GM21825 (cell line): ENCODE data around the gene NECTIN4.

Experiments
- ATAC-seq: cut with Tn5 transposase; IDR thresholded peaks from one replicate; pipeline ENCODE4 v1.9.1; 2021; ENCODE audit warnings: mild to moderate bottlenecking, moderate library complexity; ENCODE audit not compliant: unreplicated experiment

The NECTIN4 gene

DNA sequence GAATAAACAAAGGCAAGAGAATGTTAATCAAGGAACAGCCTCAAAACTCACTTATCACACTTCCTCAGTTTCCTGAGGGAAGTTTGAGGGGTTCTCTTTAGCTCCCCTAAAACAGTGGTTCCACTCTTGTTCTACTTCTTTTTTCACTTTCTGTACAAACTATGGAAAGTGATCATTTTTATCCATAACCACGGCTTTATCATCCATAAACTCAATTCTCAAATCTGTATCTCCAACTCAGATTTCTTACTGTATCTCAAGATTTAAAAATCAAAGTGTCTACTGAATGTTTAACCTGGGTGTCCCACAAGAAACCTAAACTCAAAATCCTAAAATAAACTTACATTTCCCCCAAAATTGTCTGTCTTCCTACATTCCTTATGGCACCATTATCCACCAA lies 24.6 kb upstream of the NECTIN4 start:
- ATAC-seq, result no peak

DNA sequence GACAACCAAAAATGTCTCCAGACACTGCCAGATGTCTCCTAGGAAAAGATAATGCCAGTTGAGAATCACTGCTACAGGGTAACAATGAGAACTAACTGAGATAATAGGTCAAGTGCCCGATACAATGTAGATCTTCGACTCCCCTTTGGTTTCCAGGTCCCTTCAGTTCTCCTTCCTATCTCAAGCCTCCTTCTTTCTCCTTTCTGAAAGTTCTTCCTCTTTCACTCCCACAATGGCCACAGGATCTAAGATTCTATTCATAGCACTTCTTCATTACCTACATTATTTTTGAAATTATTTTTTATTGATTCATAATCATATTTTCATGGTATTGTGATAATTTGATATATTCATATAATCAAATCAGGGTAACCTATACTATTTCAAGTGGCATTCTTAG lies 22.2 kb upstream of the NECTIN4 start:
- no peak for ATAC-seq

GRCh38 chr1:161111117-161111516 lies 21.8 kb upstream of the NECTIN4 start:
- no peak for ATAC-seq

- ATAC-seq, result no peak
These were observed 17.1 kb upstream of the NECTIN4 start for GRCh38 chr1:161106431-161106830.

DNA sequence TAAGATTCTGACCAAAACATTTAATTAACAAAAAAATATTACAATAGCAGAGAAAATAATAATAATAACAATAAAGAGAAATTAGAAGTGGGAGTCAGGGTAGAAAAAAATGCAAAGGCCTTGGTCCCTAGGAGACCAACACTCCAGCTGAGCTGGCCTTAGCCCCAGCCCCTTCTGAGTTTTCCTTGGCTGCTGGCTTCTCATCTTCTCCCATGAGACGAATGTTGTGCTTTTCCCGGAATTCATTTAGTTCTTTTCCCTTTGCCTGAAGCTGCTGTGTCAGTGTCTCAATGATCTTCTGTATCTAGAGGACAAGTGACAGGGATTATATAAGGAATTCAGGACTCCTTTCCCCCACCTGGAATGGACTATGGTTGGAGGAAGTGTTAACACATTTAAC lies 11.2 kb upstream of the NECTIN4 start:
- no peak for ATAC-seq

- ATAC-seq, result no peak
These were observed 9.9 kb upstream of the NECTIN4 start for GRCh38 chr1:161099090-161099802.

- peak; percentile 48 for ATAC-seq
These were observed 9.1 kb upstream of the NECTIN4 start, which contains the start of gene KLHDC9 for GRCh38 chr1:161098210-161099068. Gene KLHDC9 (plus strand): TSS chr1:161098361. CDS start chr1:161098536, 175 bp downstream.

DNA sequence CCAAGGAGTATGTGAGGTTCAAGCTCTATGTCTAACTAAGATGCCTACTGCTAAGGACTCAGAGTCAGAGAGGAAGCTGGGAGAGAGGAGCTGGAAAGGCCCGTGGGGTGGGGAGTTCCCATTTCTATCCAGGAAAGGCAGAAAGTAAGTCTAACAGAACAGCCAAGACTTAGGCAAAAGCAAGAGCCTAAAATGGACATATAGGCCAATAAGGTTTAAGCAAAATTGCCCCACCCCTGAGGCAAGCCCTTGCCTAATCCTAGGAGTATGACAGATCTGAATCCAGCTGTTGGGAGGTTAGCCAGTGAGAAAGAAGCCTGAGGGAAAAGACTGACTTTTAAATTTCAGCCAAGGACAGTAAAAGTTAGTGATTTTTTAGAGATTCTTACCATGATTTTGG lies 7.2 kb upstream of the NECTIN4 start:
- ATAC-seq, result no peak

DNA sequence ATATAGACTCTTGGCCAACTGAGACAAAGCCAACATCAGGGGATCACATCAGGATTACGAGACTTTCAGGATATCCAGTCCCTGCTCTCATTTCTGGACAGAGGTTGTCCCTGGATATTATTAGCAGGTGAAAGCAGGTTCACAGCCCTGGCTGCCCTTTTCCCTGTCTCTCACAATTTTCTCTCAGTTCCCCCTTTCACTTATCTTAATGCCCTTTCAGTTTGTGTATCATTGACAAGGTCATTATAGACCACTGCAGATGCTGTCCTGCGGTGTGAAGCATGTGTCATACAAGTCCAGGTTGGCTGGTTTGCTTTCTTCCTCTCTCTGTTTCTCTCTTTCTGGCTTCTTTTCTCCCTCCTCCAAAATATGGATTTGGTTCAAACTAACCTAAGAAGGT lies 6.7 kb upstream of the NECTIN4 start:
- no peak for ATAC-seq

- no peak for ATAC-seq
These were observed 5.9 kb upstream of the NECTIN4 start for GRCh38 chr1:161095230-161095629.

- no peak for ATAC-seq
These were observed 5.1 kb upstream of the NECTIN4 start for GRCh38 chr1:161094481-161094880.

DNA sequence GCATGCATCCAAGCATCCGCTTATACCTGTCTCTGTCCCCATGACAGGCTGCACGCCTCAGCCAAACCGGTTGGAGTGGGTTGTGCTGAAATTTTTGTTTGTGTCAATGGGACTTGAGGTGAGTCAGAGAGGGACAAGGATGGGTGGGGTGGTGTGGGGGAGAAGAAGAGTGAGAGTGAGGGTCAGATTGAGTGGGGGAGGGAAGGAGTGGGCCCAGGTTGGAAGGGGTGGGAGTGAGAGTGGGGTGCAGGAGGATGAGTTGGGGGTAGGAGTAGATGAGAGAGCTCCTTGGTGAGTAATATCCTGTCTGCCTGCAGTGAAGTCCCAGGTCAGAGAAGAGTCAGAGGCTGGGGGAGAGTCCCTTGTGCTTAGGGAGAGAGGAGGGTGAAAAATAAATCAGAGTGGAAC lies 3.3 kb upstream of the NECTIN4 start:
- peak; percentile 41 for ATAC-seq

GRCh38 chr1:161091796-161092507 lies 2.6 kb upstream of the NECTIN4 start:
- ATAC-seq, result no peak

DNA sequence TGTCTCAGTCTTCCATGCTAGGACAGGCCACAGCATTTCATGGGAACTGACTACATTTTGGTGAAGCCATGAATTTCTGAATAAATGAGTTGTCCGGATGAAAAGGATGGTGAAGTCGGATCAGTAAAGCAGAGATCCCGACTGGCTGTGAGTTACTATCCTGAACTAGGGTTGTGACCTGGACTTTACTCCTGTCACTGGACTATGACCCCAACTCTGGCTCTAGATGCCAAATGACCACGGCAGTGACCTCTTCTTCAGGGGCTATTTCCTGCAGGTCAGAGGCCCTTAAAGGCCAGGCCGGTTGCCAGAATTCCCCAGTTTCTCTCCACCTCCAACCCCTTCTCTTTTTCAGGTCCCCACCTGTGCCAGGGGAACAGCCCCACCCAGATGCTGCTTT lies 1.7 kb upstream of the NECTIN4 start:
- ATAC-seq, result no peak

- ATAC-seq, result no peak
These were observed 1.3 kb upstream of the NECTIN4 start for GRCh38 chr1:161090617-161091016.

GRCh38 chr1:161089938-161090337 lies 580 bp upstream of the NECTIN4 start:
- ATAC-seq, result no peak

- no peak for ATAC-seq
These were observed 709 bp downstream of the NECTIN4 start for GRCh38 chr1:161088587-161089110.

GRCh38 chr1:161086457-161086856 lies 2.9 kb downstream of the NECTIN4 start:
- ATAC-seq, result no peak

GRCh38 chr1:161085165-161085564 lies 4.2 kb downstream of the NECTIN4 start:
- ATAC-seq, result no peak

GRCh38 chr1:161084597-161084988 lies 4.8 kb downstream of the NECTIN4 start:
- ATAC-seq, result no peak
